HG02678 (cell line): ENCODE data around the gene KIAA0513.
"Not testable (repeated sequence)": the region's sequence is repeated elsewhere in the genome, so short reads cannot be mapped to it uniquely, and the experiment has no call there.

Experiments used
- ATAC-seq: cut with Tn5 transposase; IDR thresholded peaks from one replicate; pipeline ENCODE4 v1.9.1; 2021; ENCODE audit warnings: mild to moderate bottlenecking, moderate library complexity; ENCODE audit not compliant: unreplicated experiment

Gene KIAA0513

DNA sequence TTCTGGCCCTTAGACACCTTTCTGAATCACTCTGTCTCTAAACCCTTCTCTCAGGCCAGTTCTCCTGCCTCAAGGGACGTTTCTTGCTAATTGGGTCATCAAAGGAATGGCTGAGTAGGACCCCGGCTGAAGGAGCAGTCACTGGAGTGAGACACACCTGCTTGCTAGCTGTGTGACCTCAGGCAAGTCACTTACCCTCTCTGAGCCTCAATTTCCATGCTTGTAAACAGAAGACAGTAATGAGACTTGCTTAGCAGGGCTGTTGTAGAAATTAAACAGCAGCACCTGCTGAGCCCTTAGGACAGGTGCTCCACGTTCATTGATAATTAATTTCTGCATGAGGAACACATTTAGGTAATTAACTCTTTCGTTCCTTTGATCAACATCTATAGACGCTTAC, 77.9 kb downstream of the KIAA0513 start:
- no peak for ATAC-seq

DNA sequence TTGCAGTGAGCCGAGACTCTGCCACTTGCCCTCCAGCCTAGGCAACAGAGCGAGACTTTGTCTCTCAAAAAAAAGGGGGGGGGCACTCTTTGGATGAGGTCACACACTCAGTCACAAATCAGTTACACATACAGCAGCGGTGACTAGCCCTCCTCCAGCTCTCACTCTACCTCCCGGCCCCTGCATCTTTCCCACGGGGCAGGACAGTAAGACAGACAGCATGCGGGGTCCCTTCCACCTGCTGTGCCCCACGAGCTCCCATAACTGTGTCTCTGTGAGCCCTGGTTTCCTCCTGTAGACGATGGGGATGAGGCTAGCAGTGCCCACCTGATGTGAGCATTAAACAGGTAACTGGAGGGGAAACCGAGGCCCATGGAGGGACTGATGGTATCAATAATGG, 79.5 kb downstream of the KIAA0513 start:
- no peak for ATAC-seq

DNA sequence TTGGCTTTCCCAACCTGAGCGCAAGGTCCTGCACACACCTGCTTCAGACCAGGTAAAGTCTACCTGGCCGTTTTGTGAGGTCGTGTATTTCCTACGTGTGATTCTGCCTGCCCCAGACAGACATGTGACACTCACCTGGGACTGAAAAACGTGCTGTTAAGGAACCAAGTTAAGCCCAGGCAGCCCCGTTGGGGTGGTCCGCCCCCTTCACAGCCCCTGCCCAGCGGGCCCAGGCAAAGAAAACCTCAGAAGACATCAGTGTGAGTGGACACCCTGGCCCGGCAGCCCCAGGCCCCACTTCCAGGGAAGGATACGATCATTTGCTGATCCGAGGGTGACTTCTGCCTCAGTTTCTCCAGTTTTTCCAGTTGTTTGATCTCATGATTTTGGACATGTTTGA, 79.9 kb downstream of the KIAA0513 start:
- no peak for ATAC-seq

DNA sequence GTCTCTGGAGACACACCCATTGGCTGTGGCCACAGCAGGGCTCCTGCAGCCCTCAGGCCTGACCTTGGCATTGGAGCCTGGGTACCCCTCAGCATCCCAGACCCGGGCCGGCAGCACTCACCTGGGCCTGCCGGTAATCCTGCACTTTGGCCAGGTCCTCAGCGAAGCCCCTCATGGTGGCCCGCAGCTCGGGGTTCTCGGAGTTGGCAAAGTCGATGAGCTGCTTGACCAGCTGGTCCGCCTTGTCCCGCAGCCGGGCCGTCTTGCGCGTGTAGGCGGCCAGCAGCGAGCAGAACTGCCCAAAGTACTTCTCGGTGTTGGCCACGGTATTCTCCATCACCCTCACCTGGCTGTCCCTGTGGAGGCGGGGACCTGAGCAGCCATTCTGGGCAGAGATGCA, 82.5 kb downstream of the KIAA0513 start:
- ATAC-seq, result no peak

DNA sequence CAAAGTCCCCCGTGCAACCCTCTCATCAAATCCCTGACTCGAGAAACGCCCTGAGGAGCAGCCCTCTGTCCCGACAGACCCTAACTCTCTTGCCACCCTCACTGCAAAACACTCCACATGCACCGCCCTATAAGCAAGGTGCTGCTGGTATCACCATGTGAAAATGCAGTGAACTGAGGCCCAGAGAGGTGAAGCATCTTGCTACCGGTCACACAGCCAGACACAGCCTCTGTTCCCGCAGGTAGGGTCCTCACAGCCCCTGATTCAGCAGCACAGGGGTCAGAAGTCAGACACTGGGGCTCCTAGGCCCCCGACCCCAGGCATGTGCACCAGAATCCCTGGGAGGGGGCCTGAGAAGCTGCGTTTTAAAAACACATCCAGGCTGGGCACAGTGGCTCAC, 83.6 kb downstream of the KIAA0513 start:
- ATAC-seq, result no peak

DNA sequence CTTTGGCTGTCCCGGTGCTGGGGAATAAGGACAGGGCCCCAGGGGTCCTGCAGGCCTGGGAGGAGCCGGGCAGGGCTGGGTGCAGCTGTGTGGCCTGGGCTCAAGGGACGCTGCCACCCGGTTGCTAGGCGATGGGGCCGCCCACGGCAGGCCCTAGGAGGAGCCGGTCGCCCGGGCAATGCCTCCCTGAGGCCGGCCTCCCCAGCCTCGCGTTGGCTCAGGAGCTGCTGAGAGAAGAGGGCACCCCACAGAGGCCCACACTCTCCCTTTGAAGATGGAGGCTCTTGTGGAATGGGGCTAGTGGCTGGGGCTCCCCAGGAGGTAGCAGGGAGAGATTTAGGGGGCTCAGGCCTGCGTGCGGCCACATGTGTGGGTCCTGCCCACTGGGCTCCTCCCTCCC, 84.8 kb downstream of the KIAA0513 start, which contains the start of gene CIBAR2:
Gene CIBAR2, minus strand, starts transcription at position 109 of the 400 bp plus-strand sequence. CDS start 120 bp downstream, outside the sequence.
- ATAC-seq, result no peak

DNA sequence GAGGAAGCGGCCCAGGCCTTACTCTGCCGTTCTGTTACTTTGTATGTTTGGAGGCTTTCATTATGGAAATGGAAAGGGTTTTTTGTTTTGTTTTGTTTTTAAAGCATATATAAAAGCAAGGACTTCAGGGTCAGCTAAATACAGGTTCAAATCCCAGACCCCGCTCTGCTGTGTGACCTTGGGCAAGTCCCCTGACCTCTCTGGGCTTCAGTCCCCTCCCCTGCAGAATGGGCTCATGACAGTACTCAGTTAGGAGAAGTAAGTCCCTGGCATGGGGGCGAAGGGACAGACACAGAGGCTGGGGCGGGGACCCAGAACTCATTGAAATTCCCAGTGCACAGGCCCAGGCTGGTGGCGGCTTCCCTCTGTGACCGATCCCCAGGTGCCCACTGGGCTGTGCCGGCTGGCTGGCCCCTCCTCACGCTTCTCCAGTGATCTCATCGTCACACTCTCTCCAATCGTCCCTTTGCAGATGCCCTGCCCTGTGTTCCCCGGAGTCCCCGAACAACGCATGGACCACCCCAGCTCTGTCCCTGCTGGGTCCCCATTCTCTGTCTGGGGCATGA, 85.7 kb downstream of the KIAA0513 start:
- no peak for ATAC-seq

DNA sequence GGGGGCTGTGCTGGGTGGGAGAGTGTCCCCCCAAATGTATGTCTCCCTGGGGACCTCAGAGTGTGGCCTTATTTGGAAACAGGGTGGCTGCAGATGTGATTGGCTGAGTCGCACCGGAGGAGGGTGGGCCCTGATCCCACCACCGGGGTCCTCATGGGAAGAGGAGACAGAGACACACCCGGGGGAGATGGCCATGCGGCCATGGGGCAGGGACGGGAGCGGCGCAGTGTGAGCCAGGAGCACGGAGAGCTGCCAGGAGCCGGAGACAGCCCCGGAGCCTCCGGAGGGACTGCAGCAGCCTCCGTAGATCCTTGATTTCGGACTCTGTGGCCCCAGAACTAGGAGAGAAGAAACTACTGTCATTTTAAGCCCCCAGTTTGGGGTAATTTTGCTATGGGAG, 86.3 kb downstream of the KIAA0513 start:
- ATAC-seq, result no peak

DNA sequence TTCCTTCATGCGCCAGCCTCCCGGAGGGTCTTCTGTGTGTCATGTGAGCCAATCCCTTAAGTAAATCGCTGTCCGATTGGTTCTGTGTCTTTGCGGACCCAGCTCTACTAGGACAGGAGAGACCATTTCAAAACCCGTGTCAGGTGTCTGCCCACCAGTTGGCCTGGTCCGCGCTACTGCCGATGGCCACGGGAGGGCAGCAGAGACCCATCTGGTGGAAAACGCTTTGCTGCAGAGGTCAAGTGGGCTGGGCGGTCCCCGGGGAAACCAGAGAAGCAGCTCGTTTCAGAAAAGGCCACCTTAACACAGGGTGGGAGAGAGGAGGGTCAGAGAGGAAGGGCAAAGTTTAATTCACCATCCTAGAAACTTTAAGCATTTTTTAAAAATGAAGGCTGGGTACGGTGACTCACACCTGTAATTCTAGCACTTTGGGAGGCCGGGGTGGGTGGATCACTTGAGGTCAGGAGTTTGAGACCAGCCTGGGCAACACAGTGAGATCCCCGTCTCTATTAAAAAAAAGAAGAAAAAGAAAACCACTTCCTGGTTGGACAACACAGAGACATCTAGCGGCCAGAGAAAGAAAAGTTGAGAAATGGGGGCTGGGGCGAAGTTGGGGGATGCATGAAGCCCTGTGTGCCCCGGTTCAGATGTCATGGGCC, 87.4 kb downstream of the KIAA0513 start:
- ATAC-seq, result peak; percentile 62

DNA sequence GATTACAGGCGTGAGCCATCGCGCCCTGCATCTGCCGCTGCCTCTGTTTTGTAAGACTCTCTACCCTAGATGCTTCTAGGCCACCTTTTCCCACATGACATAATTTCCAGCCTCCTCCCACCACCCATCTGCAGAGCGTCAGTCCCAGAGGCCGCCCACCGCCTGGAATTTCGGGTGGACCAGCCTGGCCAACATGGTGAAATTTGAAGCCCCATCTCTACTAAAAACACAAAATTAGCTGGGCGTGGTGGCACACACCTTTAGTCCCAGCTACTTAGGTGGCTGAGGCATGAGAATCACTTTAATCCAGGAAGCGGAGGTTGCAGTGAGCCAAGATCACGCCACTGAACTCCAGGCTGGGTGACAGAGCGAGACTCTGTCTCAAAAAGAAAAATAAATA, 89.8 kb downstream of the KIAA0513 start:
- no peak for ATAC-seq

DNA sequence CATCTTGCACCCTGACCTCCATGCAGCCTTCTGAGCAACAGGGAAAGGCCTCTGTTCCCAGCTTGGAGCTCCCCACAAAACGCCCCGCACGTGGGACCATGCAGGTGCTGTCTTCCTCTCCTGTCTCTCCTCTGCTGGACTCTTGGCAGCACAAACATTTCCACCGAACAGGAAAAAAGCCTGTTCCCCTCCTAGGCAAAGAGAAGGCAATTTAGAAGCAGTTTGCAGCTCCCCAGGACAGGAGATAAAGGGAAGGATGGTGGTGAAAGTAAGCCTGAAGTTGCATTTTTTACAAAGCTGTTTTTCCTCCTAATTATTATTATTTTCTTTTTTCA, 92.4 kb downstream of the KIAA0513 start:
- ATAC-seq, result no peak

DNA sequence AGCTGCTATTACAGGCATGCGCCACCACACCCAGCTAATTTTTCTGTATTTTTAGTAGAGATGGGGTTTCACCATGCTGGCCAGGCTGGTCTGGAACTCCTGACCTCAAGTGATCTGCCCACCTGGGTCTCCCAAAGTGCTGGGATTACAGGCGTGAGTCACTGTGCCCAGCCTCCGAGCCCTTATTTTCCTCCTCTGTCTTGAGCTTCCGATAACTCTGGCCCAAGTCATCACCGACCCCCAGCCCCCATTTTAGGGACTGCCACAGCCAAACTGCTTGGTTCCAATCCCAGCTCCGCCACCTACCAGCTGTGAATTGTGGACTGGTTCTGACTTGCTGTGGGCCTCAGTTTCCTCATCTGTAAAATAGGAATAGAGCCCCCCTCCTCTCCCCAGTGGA, 95.8 kb downstream of the KIAA0513 start:
- ATAC-seq, result not testable (repeated sequence)

DNA sequence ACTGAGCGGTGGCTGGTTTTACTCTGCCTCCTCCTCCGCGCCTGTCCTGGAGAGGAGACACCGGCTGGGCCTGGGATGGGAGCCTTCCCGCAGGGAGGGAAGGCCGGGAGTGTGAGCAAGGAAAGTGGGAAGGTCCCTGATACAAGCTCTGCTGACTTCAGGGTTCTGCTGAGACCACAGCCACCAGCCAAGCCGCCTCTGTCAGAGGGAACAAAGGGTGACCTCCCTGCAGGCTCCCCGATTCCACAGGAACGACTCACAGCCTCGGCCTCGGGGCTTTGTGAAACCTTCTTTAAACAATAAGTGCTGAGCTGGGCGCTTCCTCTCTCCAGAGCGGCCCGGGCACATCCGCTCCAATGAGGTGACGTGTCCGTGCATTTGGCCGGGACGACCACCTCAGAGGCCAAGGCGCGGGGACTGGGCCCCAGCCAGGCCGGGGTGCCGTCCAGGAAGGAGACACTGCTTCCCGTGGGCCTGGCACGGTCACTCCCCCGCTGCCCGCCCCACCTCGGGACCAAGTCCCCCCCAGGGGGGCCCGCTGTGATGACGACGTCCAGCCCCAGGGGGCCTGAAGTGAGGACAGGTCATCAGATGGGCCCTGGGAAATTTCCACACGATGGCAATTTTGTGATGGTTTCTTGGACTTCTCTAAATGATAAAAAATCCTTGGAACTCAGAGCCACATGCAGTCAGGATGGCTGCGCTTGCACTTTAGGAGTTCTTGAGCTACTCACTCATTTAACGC, 96.5 kb downstream of the KIAA0513 start:
- no peak for ATAC-seq

DNA sequence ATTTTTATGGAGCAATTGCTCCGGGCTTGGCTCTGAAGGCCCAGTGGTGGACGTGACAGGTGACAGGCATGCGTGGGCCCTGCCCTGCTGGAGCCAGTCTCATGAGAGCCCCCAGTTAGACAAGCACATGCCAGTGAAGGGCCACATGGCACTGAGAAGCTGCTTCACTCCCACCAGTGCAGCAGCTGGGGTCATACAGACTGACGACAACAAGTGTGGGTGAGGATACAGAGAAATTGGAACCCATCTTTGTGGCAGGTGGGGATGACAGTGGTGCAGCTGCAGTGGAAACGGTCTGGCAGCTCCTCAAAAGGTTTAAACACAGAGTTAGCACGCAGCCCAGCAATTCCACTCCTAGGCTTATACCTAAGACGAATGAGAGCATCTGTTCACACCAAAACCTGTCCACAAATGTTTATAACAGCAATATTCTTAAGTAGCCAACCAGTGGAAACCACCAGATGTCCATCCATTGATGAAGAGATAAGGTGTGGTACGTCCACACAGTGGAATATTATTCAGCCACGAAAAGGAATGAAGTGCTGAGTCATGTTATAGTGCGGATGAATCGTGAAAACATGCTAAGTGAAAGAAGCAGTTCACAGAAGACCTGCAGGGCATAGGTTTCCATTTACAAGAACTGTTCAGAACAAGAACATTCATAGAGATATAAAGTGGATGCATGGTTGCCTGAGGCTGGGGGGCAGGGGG, 97.2 kb downstream of the KIAA0513 start:
- ATAC-seq, result no peak

DNA sequence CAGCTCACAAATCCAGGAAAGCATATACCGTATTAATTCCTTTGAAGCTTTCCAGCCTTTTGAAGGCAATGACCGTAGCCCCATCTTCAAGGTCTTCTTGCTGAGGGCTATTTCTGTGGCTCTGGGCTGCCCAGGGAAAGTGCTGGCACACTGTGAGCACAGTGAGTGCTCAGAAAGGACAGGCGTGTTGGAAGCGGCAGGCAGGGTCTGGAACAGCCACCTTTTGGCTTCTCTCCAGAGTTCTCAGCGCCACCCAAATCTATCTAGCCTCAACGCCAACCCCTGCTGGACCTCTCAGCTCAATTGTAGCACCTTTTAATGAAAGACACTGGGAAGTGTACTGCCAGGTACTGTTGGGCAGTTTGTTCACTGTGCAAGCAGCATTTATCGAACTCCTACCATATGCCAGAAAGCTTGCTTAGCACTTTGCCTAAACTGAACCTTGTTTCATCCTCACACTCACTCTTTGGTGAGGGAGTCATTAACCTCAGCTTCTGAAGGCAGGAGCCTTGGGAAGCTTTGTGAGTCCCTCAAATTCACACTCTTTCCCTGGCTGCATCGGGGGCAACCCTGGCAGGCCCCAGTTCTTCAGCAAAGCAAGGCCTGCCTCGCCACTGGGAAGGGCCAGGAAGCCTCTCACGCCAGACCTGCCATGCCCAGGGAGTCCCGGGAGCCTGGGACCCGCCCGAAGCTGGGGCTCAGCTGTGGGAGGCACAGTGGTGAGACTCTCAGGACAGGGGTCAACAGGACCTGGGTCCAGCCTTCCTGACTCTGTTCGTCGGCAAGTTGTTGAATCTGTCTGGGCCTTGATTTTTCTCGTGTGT, 98.2 kb downstream of the KIAA0513 start:
- ATAC-seq, result no peak

DNA sequence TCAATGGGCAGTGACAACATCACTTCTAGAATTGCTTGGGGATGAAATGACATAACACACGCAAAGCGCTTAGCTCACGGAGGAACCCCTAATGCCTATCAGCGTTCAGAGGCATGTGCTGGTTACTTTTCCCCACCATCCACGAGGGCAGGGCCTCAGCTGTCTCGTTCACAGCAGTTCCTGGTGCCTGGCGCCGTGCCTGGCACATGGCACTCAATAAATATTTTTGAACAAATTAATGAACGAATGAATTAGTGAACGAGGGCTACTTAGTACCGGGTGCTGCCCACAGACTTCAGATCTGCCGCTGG, 98.8 kb downstream of the KIAA0513 start:
- ATAC-seq, result no peak

DNA sequence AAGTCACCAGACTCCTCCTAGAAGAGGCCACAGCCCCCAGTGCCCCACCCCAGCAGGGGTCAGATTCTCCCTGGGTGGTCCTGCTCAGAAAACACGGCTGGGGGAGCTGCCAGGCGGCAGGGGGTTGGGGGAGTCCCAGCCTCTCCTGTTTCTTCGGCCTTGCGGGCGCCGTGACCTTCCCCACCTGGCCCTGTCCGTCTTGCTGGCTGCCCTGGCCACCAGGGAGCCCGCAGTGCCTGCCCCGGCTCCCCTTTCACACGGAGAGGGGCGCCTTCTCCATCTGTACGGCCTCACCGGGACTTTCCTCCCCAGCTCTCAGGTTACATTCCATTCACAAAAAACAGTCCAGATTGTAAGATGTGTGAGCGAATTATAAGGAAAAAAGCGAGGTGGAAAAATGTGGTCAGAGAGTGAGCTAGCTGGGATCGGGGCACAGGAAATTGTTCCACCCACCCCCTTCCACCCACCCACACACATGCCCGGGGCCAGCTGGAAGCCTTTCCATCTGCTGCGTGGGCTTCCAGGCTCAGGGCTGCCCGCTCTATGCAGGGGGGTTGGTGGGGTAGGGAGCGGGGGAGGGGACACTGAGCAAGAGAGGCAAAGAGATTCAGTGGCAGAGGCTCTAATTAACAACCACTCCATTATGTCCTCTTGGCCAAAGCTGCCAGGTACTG, 99.2 kb downstream of the KIAA0513 start:
- ATAC-seq, result no peak

DNA sequence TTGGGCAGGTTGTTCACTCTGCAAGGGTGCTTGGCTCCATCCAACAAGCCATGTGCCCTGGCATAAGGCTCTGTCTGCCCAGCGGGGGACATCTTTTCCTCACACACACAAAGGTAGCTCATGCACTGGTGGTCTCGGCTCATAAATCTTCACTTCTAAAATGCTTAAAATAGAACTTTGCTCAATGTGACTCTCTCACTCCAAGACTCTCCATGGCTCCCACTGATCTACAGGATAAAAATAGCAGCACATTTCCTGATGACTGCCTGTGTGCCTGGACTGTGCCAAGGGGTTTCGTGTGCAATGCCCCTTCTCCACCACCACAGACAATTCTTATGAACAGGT, 99.8 kb downstream of the KIAA0513 start:
- ATAC-seq, result no peak

DNA sequence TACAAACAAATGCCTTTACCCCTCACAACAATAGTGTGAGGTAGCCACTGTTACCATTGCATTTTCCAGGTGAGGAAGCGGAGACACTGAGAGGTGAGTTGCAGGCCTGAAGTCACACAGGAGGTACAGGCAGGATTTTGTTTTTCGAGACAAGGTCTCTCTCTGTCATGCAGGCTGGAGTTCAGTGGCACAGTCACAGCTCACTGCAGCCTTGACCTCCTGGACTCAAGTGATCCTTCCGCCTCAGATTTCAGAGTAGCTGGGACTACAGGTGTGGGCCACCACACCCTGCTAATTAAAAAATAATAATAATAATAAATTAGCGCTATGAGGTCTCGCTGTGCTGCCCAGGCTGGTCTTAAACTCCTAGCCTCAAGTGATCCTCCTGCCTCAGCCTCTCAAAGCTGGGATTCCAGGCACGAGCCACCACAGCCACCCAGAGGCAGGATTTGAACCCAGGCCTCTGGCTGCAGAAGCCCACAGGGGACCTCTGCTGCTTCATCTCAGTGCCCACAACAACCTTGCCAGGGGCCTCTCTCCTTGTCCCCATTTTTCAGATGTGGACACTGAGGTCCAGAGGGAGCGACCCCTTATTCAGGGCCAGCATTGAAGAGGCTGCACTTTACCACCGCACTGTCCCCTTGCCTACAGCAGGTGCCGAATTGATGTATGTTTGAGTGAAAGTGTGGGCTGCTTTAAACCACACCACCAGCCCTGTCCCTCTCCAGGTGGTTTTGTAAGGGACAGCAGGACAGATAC, 100.7 kb downstream of the KIAA0513 start:
- ATAC-seq, result no peak
